Left lung (tissue), 10 donors: ENCODE measurements around the gene WDR74. TPM values are rescaled to one million over a fixed set of nuclear protein-coding genes. Genes with fewer than 3 reads are reported as not detected.
"Not testable (repeated sequence)": the region's sequence is repeated elsewhere in the genome, so short reads cannot be mapped to it uniquely, and the experiment has no call there.

ENCODE experiments used
- ATAC-seq: fragments of 200-7000 bp; cut with Tn5 transposase; one replicate; pipeline ENCODE4 v1.9.1; 2020; ENCODE audit warnings: moderate library complexity
- DNase-seq, 4 donors: peaks; one replicate each; pipeline ENCODE4 v3.0.0-alpha.2; 2013 to 2020
- H3K27ac ChIP-seq, 2 donors: fragments of 200-600 bp; sonication (generic) in 1 of 2; one replicate each; pipeline versions ENCODE4 v1.5.0 to v1.8.0; 2020 to 2021
- H3K27me3 ChIP-seq, 2 donors: fragments of 200-600 bp; sonication (generic) in 1 of 2; one replicate each; pipeline versions ENCODE4 v1.5.0 to v1.8.0; 2020 to 2021
- H3K36me3 ChIP-seq, 2 donors: fragments of 200-600 bp; sonication (generic) in 1 of 2; one replicate each; pipeline versions ENCODE4 v1.5.0 to v1.8.0; 2020 to 2021
- H3K4me1 ChIP-seq, 2 donors: fragments of 200-600 bp; one replicate each; pipeline ENCODE4 v1.8.0; 2021
- H3K4me3 ChIP-seq, 2 donors: fragments of 200-600 bp; sonication (generic) in 1 of 2; one replicate each; pipeline versions ENCODE4 v1.5.0 to v1.8.0; 2020 to 2021; ENCODE audit warnings: mild to moderate bottlenecking in 1 of 2
- H3K9me3 ChIP-seq, 2 donors: fragments of 200-600 bp; sonication (generic) in 1 of 2; one replicate each; pipeline versions ENCODE4 v1.5.0 to v1.8.0; 2020 to 2021
- intact Hi-C, 2 donors: fragments of 100-400 bp; cut with DNase I; formaldehyde crosslinking; loops; one replicate each; pipeline versions ENCODE4 v1.11.2 to v1.14.2; 2022
- polyA plus RNA-seq, 6 donors: library from polyadenylated mRNA; unstranded; fragments of 120-200 nt; gene quantifications; one replicate each; pipeline ENCODE4 v1.2.1, GENCODE V29; 2013; ENCODE audit not compliant: insufficient read length in 6 of 6
- total RNA-seq, 2 donors: library from RNA; stranded (reverse); fragmentation: NEBNext Ultra II Directional; extraction: Animal tissue kit (Norgen Biotek cat#: 25700); gene quantifications; one replicate each; pipeline ENCODE4 v1.2.1, GENCODE V29; 2021
- TF ChIP-seq, protein P1 (sequence below), 2 donors: fragments of 200-600 bp; sonication (generic) in 1 of 2; IDR thresholded peaks; one replicate each; pipeline versions ENCODE4 v1.5.0 to v1.8.0; 2021; ENCODE audit warnings: antibody characterized with exemption in 2 of 2
- donor health status: DM: no; HTN: yes; CAD: no.
- donor health status: DM: no; HTN: no; CAD: no.

The WDR74 gene
- total and polyA plus RNA-seq, 8 donors = 24.6 to 54.0 (median 43.3) TPM

DNA sequence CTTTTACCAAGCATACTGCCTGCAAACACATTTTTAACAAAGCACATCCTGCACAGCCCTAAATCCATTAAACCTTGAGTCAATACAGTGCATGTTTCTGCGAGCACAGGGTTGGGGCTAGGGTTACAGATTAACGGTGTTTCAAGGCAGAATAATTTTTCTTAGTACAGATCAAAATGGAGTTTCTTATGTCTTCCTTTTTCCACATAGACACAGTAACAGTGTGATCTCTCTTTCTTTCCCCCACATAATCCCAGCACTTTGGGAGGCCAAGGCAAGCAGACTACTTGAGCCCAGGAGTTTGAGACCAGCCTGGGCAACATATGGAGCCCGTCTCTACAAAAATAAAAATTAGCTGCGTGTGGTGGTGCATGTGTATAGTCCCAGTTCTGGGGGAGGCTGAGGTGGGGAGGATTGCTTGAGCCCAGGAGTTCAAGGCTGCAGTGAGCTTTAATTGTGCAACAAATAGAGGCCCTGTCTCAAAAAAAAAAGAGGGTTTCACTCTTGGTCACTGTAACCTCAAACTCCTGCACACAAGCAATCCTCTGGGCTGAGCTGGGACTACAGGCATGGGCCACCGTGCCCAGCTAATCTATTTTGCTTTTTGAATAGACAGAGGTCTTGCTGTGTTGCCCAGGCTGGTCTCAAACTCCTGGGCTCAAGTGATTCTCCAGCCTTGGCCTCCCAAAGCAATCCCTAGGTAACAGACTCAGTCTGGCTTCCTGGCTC is 21.6 kb upstream of the WDR74 start:
- Histone ChIP-seq H3K9me3 (no peaks in the 10 kb centered on the region), H3K36me3 (no peaks in the 10 kb centered on the region), H3K27ac (no peak overlapping the region), H3K4me1 (peaks cover 3 to 31% of the 10 kb centered on the region in 2 donors), H3K27me3 (no peaks in the 10 kb centered on the region), H3K4me3 (no peak overlapping the region)
- ATAC-seq (no peak), DNase-seq (no peak)
- intact Hi-C loops = no loop called here
- TF ChIP-seq, protein P1, sequence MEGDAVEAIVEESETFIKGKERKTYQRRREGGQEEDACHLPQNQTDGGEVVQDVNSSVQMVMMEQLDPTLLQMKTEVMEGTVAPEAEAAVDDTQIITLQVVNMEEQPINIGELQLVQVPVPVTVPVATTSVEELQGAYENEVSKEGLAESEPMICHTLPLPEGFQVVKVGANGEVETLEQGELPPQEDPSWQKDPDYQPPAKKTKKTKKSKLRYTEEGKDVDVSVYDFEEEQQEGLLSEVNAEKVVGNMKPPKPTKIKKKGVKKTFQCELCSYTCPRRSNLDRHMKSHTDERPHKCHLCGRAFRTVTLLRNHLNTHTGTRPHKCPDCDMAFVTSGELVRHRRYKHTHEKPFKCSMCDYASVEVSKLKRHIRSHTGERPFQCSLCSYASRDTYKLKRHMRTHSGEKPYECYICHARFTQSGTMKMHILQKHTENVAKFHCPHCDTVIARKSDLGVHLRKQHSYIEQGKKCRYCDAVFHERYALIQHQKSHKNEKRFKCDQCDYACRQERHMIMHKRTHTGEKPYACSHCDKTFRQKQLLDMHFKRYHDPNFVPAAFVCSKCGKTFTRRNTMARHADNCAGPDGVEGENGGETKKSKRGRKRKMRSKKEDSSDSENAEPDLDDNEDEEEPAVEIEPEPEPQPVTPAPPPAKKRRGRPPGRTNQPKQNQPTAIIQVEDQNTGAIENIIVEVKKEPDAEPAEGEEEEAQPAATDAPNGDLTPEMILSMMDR (IDR thresholded peaks at IDR 0.05) = no peak

- intact Hi-C loops = loop anchor here in 1 of 2 donors (10.0 kb wide), 1 partner anchor 64 kb away; the partner anchor contains the start of gene TMEM223
- H3K36me3 ChIP-seq, DNase-seq: not testable (repeated sequence)
Measured at GRCh38 chr11:62859281-62859703, 19.9 kb upstream of the WDR74 start.

DNA sequence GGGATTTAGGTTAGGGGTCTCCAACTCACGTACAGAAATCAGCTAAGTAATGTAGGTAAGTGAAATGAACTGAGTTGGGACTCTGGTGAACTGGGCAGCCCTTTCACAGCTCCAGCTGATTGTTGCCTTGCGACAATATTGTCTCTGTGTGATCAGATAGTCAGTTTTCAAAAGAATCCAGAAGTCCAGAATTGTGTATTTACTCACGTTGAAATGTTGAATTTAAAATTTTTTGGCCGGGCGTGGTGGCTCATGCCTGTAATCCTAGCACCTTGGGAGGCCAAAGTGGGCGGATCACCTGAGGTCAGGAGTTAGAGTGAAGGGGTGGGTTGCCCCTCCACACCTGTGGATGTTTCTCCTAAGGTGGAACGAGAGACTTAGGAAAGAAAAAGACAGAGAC is 18.8 kb upstream of the WDR74 start:
- intact Hi-C loops = loop anchor here in 1 of 2 donors (10.0 kb wide), 1 partner anchor 63 kb away; the partner anchor contains the start of gene TMEM223
- Histone ChIP-seq H3K27me3 (no peaks in the 10 kb centered on the region), H3K9me3 (no peaks in the 10 kb centered on the region), H3K36me3 (peaks cover 0 to 17% of the 10 kb centered on the region in 2 donors), H3K27ac (no peak overlapping the region), H3K4me3 (no peak overlapping the region), H3K4me1 (peaks cover 17 to 49% of the 10 kb centered on the region in 2 donors)
- ATAC-seq = no peak
- TF ChIP-seq, protein P1 (IDR thresholded peaks at IDR 0.05) = no peak
- DNase-seq = no peak

More at GRCh38 chr11:62859281-62859703, 19.9 kb upstream of the WDR74 start:
- H3K4me3 ChIP-seq, ATAC-seq, H3K27me3 ChIP-seq, H3K9me3 ChIP-seq, H3K27ac ChIP-seq: not testable (repeated sequence)
- H3K4me1 ChIP-seq = peaks cover 9 to 38% of the 10 kb centered on the region in 2 donors

- Histone ChIP-seq H3K27me3 (no peaks in the 10 kb centered on the region), H3K27ac (no peak overlapping the region), H3K9me3 (no peaks in the 10 kb centered on the region), H3K4me3 (peak overlapping the region in 1 of 2 donors; percentile 81), H3K36me3 (peaks cover 0 to 23% of the 10 kb centered on the region in 2 donors), H3K4me1 (peaks cover 17 to 49% of the 10 kb centered on the region in 2 donors)
- TF ChIP-seq, protein P1 (IDR thresholded peaks at IDR 0.05) = no peak
- intact Hi-C loops = loop anchor here in 1 of 2 donors (10.0 kb wide), 1 partner anchor 63 kb away; the partner anchor contains the start of gene TMEM223
- DNase-seq (no peak), ATAC-seq (no peak)
Measured at GRCh38 chr11:62857541-62857982, 18.2 kb upstream of the WDR74 start.

- Histone ChIP-seq H3K9me3 (no peaks in the 10 kb centered on the region), H3K36me3 (peaks cover 4 to 34% of the 10 kb centered on the region in 2 donors), H3K27ac (peak overlapping the region; percentile 45 to 82), H3K4me1 (peaks cover 17 to 59% of the 10 kb centered on the region in 2 donors), H3K27me3 (no peaks in the 10 kb centered on the region), H3K4me3 (peak overlapping the region; percentile 65 to 81)
- no peak for DNase-seq
- peak; percentile 6 for ATAC-seq
- TF ChIP-seq, protein P1 (IDR thresholded peaks at IDR 0.05) = no peak
- intact Hi-C loops = loop anchor here in 1 of 2 donors (10.0 kb wide), 1 partner anchor 62 kb away; the partner anchor contains the start of gene TMEM223
Measured at GRCh38 chr11:62856333-62856895, 17.0 kb upstream of the WDR74 start.
